ENCODE measurements around the gene SPSB2.

GRCh38 chr12:6919588-6919987 lies 46.5 kb upstream of the SPSB2 start:
- TF ChIP-seq POLR2A (IDR thresholded peaks at IDR 0.05; ENCODE audit: low read length) (no peak), GATA1 (IDR thresholded peaks at IDR 0.05; ENCODE audit: low read depth, low read length) (no peak)
